Type B pancreatic cell (in vitro differentiated cells): ENCODE data around the gene CADPS. TPM values are rescaled to one million over a fixed set of nuclear protein-coding genes. Genes with fewer than 3 reads are reported as not detected.
A peak's percentile ranks its signal among the peaks of the same experiment; 100 is the strongest.

ENCODE experiments used
- DNase-seq: peaks from one replicate; pipeline ENCODE4 v3.0.0; 2021; ENCODE audit warnings: mixed read lengths; ENCODE audit not compliant: unreplicated experiment; ENCODE audit errors: extremely low spot score
- H3K27ac Mint-ChIP-seq: 2 replicates; pipeline ENCODE4 v1.8.0; 2021; ENCODE audit warnings: mild to moderate bottlenecking, mixed read lengths
- H3K27me3 Mint-ChIP-seq: 2 replicates; pipeline ENCODE4 v1.8.0; 2021; ENCODE audit warnings: mixed read lengths
- H3K36me3 Mint-ChIP-seq: 2 replicates; pipeline ENCODE4 v1.8.0; 2021; ENCODE audit warnings: mixed read lengths
- H3K4me1 Mint-ChIP-seq: one replicate; pipeline ENCODE4 v1.8.0; 2021; ENCODE audit warnings: mixed read lengths; ENCODE audit not compliant: unreplicated experiment
- H3K4me3 Mint-ChIP-seq: 2 replicates; pipeline ENCODE4 v1.8.0; 2021; ENCODE audit warnings: mild to moderate bottlenecking, mixed read lengths
- H3K9me3 Mint-ChIP-seq: 2 replicates; pipeline ENCODE4 v1.8.0; 2021; ENCODE audit warnings: mixed read lengths
- CTCF ChIP-seq: fragments of 200-600 bp; sonication (generic); conservative IDR thresholded peaks from 2 replicates; pipeline ENCODE4 v1.5.0; 2021; ENCODE audit warnings: antibody characterized with exemption, mild to moderate bottlenecking
- total RNA-seq: library from RNA; stranded (reverse); gene quantifications from 2 replicates; pipeline ENCODE4 v1.2.1, GENCODE V29; 2021; ENCODE audit warnings: low replicate concordance

The CADPS gene
- total RNA-seq, 1 donor from 2014 or later, result 21.6 TPM

DNA sequence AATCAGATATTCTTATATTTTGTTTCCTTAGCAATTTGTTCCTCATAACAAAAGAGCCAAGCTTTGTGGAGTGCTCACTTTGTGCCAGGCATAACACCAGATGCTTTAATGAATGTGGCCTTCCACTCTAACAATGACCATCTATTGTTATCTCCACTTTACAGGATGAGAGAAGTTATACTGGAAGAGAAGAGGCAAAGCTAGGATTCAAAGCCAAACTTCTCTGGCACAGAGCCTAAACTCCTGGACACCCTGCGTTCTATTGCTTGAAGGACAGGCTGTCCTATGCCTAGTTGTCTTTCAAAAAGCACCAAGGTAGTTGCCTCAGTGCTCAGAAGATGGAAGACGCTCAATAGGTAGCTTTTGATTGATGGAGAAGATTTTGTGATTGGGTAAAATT is 378.7 kb downstream of the CADPS start:
- no peaks in the 10 kb centered on the region for H3K4me1 Mint-ChIP-seq
- peaks cover 3% of the 10 kb centered on the region for H3K27me3 Mint-ChIP-seq
- DNase-seq, result no peak
- H3K36me3 Mint-ChIP-seq, result no peaks in the 10 kb centered on the region
- no peak overlapping the region for H3K4me3 Mint-ChIP-seq
- no peaks in the 10 kb centered on the region for H3K9me3 Mint-ChIP-seq
- no peak overlapping the region for H3K27ac Mint-ChIP-seq
- TF ChIP-seq CTCF, result no peak

GRCh38 chr3:62493109-62493801 is 382.0 kb downstream of the CADPS start:
- Mint-ChIP-seq H3K4me1 (no peaks in the 10 kb centered on the region), H3K9me3 (no peaks in the 10 kb centered on the region), H3K4me3 (no peak overlapping the region), H3K27me3 (peaks cover 11% of the 10 kb centered on the region), H3K27ac (no peak overlapping the region), H3K36me3 (no peaks in the 10 kb centered on the region)
- peak; percentile 61 for TF ChIP-seq CTCF
- DNase-seq, result no peak

- DNase-seq, result no peak
- Mint-ChIP-seq H3K4me3 (no peak overlapping the region), H3K27me3 (peaks cover 33% of the 10 kb centered on the region), H3K27ac (no peak overlapping the region), H3K36me3 (no peaks in the 10 kb centered on the region), H3K9me3 (peaks cover 4% of the 10 kb centered on the region), H3K4me1 (peaks cover 5% of the 10 kb centered on the region)
- no peak for TF ChIP-seq CTCF
Observed at GRCh38 chr3:62482961-62483360, 392.3 kb downstream of the CADPS start.

GRCh38 chr3:62481962-62482361 is 393.3 kb downstream of the CADPS start:
- Mint-ChIP-seq H3K36me3 (no peaks in the 10 kb centered on the region), H3K9me3 (peaks cover 4% of the 10 kb centered on the region), H3K27me3 (peaks cover 38% of the 10 kb centered on the region), H3K27ac (no peak overlapping the region), H3K4me3 (no peak overlapping the region), H3K4me1 (peaks cover 5% of the 10 kb centered on the region)
- no peak for TF ChIP-seq CTCF
- DNase-seq, result no peak

DNA sequence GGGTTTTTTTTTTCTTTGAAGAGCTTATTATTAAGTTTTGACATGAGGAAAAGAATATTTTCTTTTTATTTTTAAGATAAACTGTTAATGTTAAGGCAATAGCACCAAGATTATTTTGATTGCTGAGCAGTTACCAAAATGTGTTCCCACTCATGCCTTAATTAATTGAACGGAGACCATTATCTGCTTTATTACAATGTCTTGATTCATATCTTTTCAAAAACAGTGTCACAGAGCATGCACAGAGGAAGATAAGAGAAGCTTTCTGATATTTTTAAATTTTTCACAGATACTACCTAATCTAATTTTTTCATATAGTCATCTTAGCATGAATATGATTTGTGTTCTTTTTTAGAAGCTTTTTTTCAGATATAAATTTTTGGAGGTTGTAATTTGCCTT is 395.2 kb downstream of the CADPS start:
- Mint-ChIP-seq H3K4me1 (peaks cover 13% of the 10 kb centered on the region), H3K27ac (no peak overlapping the region), H3K9me3 (no peaks in the 10 kb centered on the region), H3K4me3 (no peak overlapping the region), H3K27me3 (peaks cover 37% of the 10 kb centered on the region), H3K36me3 (peaks cover 3% of the 10 kb centered on the region)
- DNase-seq, result no peak
- TF ChIP-seq CTCF, result no peak
